B cell (primary cell): ENCODE data around the gene CBX1. TPM values are rescaled to one million over a fixed set of nuclear protein-coding genes. Genes with fewer than 3 reads are reported as not detected.

Experiments used
- ATAC-seq: fragments of 200-7000 bp; cut with Tn5 transposase; one replicate; pipeline ENCODE4 v1.10.0; 2021; ENCODE audit warnings: low read depth, mild to moderate bottlenecking, moderate number of reproducible peaks, moderate library complexity
- CTCF ChIA-PET: fragments of 350-600 bp; sonication (Branson Sonifier 250); formaldehyde crosslinking; loops from one replicate; lab custom pipeline; 2021; ENCODE audit warnings: antibody characterized with exemption, inconsistent platforms; lab: Charles Lee
- POLR2A ChIA-PET: fragments of 350-600 bp; sonication (Branson Sonifier 250); formaldehyde crosslinking; loops from one replicate; lab custom pipeline; 2021; ENCODE audit warnings: antibody characterized with exemption; lab: Charles Lee
- DNase-seq: peaks from one replicate; pipeline ENCODE4 v3.0.0; 2013
- H2AFZ ChIP-seq: 2 replicates; pipeline ENCODE4 v1.6.1; 2012; ENCODE audit warnings: mild to moderate bottlenecking, low read depth, low read length; ENCODE audit not compliant: insufficient read depth, poor library complexity, severe bottlenecking
- H3K27ac ChIP-seq, 2 donors: 1 replicate in 1 of 2; 2 replicates in 1 of 2; pipeline ENCODE4 v1.5.1; 2012 to 2013; ENCODE audit warnings: low read length in 2 of 2, mild to moderate bottlenecking in 2 of 2, moderate library complexity in 1 of 2
- H3K27me3 ChIP-seq, 4 experiments: fragments of 200-600 bp in 1 of 4; sonication (generic) in 1 of 4; replicated peaks in 1 of 4; 1 replicate in 2 of 4; 2 replicates in 2 of 4; pipeline versions ENCODE4 v1.6.1 to v1.7.0; 2013 to 2016; ENCODE audit warnings: low read length in 3 of 4, mild to moderate bottlenecking in 2 of 4, mixed read lengths in 1 of 4, moderate library complexity in 1 of 4; ENCODE audit not compliant: insufficient read depth in 4 of 4, control insufficient read depth in 3 of 4; ENCODE audit errors: control extremely low read depth in 1 of 4
- H3K36me3 ChIP-seq, 2 experiments: replicated peaks in 1 of 2; 1 replicate in 1 of 2; 2 replicates in 1 of 2; pipeline versions ENCODE4 v1.6.1 to v1.7.1; 2013; ENCODE audit warnings: low read length in 1 of 2; ENCODE audit not compliant: insufficient read depth in 2 of 2, control insufficient read depth in 1 of 2; ENCODE audit errors: control extremely low read depth in 1 of 2, extremely low read depth in 1 of 2
- H3K4me1 ChIP-seq, 2 donors: fragments of 200-600 bp in 1 of 2; sonication (generic) in 1 of 2; 1 replicate in 1 of 2; 2 replicates in 1 of 2; pipeline versions ENCODE4 v1.5.1 to v1.6.1; 2013 to 2017; ENCODE audit warnings: low read length in 2 of 2; ENCODE audit not compliant: control insufficient read depth in 2 of 2, insufficient read depth in 2 of 2
- H3K4me2 ChIP-seq: replicated peaks from 2 replicates; pipeline ENCODE3; 2012; ENCODE audit warnings: mild to moderate bottlenecking, low read depth, low read length; ENCODE audit not compliant: poor library complexity, severe bottlenecking
- H3K4me3 ChIP-seq, 5 experiments: fragments of 200-600 bp in 1 of 5; sonication (generic) in 1 of 5; 1 replicate in 3 of 5; 2 replicates in 2 of 5; pipeline versions ENCODE4 v1.5.1 to v1.7.0; 2011 to 2016; ENCODE audit warnings: low read length in 4 of 5, mild to moderate bottlenecking in 4 of 5, low read depth in 2 of 5, control low read depth in 1 of 5, moderate library complexity in 1 of 5; ENCODE audit not compliant: insufficient read depth in 1 of 5; ENCODE audit errors: control extremely low read depth in 1 of 5, extremely low read depth in 1 of 5
- H3K79me2 ChIP-seq: fragments of 200-600 bp; sonication (generic); one replicate; pipeline ENCODE4 v1.6.0; 2016; ENCODE audit warnings: low read length; ENCODE audit not compliant: control insufficient read depth, insufficient read depth
- H3K9ac ChIP-seq: fragments of 200-600 bp; sonication (generic); 2 replicates; pipeline ENCODE4 v1.6.1; 2017; ENCODE audit warnings: mild to moderate bottlenecking, low read length, moderate library complexity
- H3K9me3 ChIP-seq, 3 donors: one replicate each; pipeline versions ENCODE4 v1.6.1 to v1.7.1; 2013; ENCODE audit warnings: low read length in 2 of 3; ENCODE audit not compliant: control insufficient read depth in 2 of 3, insufficient read depth in 1 of 3; ENCODE audit errors: control extremely low read depth in 1 of 3
- H4K20me1 ChIP-seq: 2 replicates; pipeline ENCODE4 v1.6.0; 2012; ENCODE audit warnings: mild to moderate bottlenecking, low read length; ENCODE audit not compliant: insufficient read depth, control insufficient read depth, poor library complexity, severe bottlenecking
- H3K27ac Mint-ChIP-seq: one replicate; pipeline ENCODE4 v1.8.0; 2021; ENCODE audit warnings: mixed read lengths
- H3K27me3 Mint-ChIP-seq: one replicate; pipeline ENCODE4 v1.8.0; 2021; ENCODE audit warnings: mixed read lengths
- H3K4me1 Mint-ChIP-seq: one replicate; pipeline ENCODE4 v1.8.0; 2021; ENCODE audit warnings: mixed read lengths
- H3K4me3 Mint-ChIP-seq: one replicate; pipeline ENCODE4 v1.8.0; 2021; ENCODE audit warnings: mixed read lengths
- H3K9me3 Mint-ChIP-seq: one replicate; pipeline ENCODE4 v1.8.0; 2022; ENCODE audit warnings: mixed read lengths; ENCODE audit not compliant: insufficient read depth
- CTCF ChIP-seq: fragments of 200-600 bp; IDR thresholded peaks from one replicate; pipeline ENCODE4 v1.8.0; 2022; ENCODE audit warnings: antibody characterized with exemption, mild to moderate bottlenecking
- EZH2 ChIP-seq: IDR thresholded peaks from 2 replicates; pipeline ENCODE4 v1.6.1; 2012; ENCODE audit warnings: borderline replicate concordance, low read depth, mild to moderate bottlenecking, moderate library complexity, low read length; ENCODE audit not compliant: insufficient read depth, poor library complexity, severe bottlenecking
- WGBS: methylation state at CpG from one replicate; pipeline ENCODE4 v1.1.5; 2013; ENCODE audit warnings: missing lambda C conversion rate; ENCODE audit not compliant: insufficient coverage; 5-methylcytosine and 5-hydroxymethylcytosine counted together
- intact Hi-C: fragments of 100-400 bp; cut with micrococcal nuclease; formaldehyde crosslinking; loops from one replicate; pipeline ENCODE4 v1.10.0; 2022
- polyA plus RNA-seq: library from polyadenylated mRNA; depleted of rRNA; stranded (reverse); fragments of >200 nt; gene quantifications from 2 replicates; pipeline ENCODE4 v1.2.3, GENCODE V29; 2012
- total RNA-seq, 2 donors: library from RNA; stranded (reverse); fragments of 120-200 nt in 1 of 2; gene quantifications; 1 replicate in 1 of 2; 2 replicates in 1 of 2; pipeline versions ENCODE4 v1.2.3 to v1.2.4, GENCODE V29; 2013 to 2022

Gene CBX1
- total and polyA plus RNA-seq, 2 donors (not counting 1 experiment from before 2014, with no cell fraction given), result 9.4 to 33.1 TPM

- peak within 1 kb of the TSS; percentile 98 for H3K4me2 ChIP-seq
- H4K20me1 ChIP-seq, result no peaks in the 10 kb centered on the region
- intact Hi-C loops, result loop anchor here (1.0 kb wide), 3 partner anchors 10 to 37 kb away; no protein-coding TSS in a partner anchor
- no peaks in the 10 kb centered on the region for H3K9me3 ChIP-seq
- peaks cover 0 to 38% (median 9%) of the 10 kb centered on the region in 4 experiments for H3K27me3 ChIP-seq
- peak; percentile 96 for ATAC-seq
- H3K4me1 ChIP-seq, result peaks cover 15% of the 10 kb centered on the region in 2 donors
- peak; percentile 79 for DNase-seq
- H2AFZ ChIP-seq, result peak within 1 kb of the TSS; percentile 85
- H3K27ac Mint-ChIP-seq, result peak within 1 kb of the TSS; percentile 60
- H3K36me3 ChIP-seq, result no peaks in the 10 kb centered on the region
- no peaks in the 10 kb centered on the region for H3K9me3 Mint-ChIP-seq
- TF ChIP-seq EZH2 (peak; percentile 78), CTCF (peak; percentile 94)
- H3K4me3 ChIP-seq, result peak within 1 kb of the TSS; percentile 12 to 76 (median 70)
- H3K9ac ChIP-seq, result peak within 1 kb of the TSS; percentile 82
- H3K4me3 Mint-ChIP-seq, result peak within 1 kb of the TSS; percentile 90
- CTCF ChIA-PET, result interaction anchor here (0.8 to 3.9 kb wide), 17 partner anchors 11 to 93 kb away, joined by 3 to 44 read pairs (median 5); partner anchors contain the start of genes CBX1 and NFE2L1
- peaks cover 24% of the 10 kb centered on the region for H3K27me3 Mint-ChIP-seq
- H3K4me1 Mint-ChIP-seq, result peaks cover 15% of the 10 kb centered on the region
- no peaks in the 10 kb centered on the region for H3K79me2 ChIP-seq
- WGBS, result 1% methylated on average over 63 of the region's 73 CpGs
- POLR2A ChIA-PET, result interaction anchor here (0.8 to 0.9 kb wide), 2 partner anchors 11 to 12 kb away, joined by 3 to 6 read pairs; partner anchors contain the start of gene NFE2L1
- no peak within 1 kb of the TSS for H3K27ac ChIP-seq
Measured at GRCh38 chr17:48037036-48037837, 64.0 kb downstream of the CBX1 start, which contains the start of gene COPZ2. Gene COPZ2, minus strand, starts transcription at chr17:48037797. Its CDS starts 20 bp downstream, at chr17:48037777.
